ENCODE results near the gene DISC1. TPM values are rescaled to one million over a fixed set of nuclear protein-coding genes. Genes with fewer than 3 reads are reported as not detected.

Gene DISC1
- total RNA-seq, 2 experiments from 2014 or later = 19.8 to 20.0 TPM

- no peak overlapping the region for H3K27ac Mint-ChIP-seq
- TF ChIP-seq CTCF (IDR thresholded peaks at IDR 0.05) = no peak
- Histone ChIP-seq H3K9me3 (ENCODE audit: control insufficient read depth in 1 of 2, insufficient read depth in 1 of 2, low read length in 2 of 2) (peaks cover 8 to 9% of the 10 kb centered on the region in 2 experiments), H3K27me3 (ENCODE audit: control insufficient read depth in 1 of 2, insufficient read depth in 2 of 2, low read length in 2 of 2) (no peaks in the 10 kb centered on the region), H3K4me3 (ENCODE audit: low read length) (no peak overlapping the region), H3K4me1 (ENCODE audit: insufficient read depth, low read length) (no peaks in the 10 kb centered on the region), H3K27ac (ENCODE audit: low read depth in 1 of 2, low read length in 2 of 2) (no peak overlapping the region), H3K36me3 (ENCODE audit: insufficient read depth, low read length) (peaks cover 8% of the 10 kb centered on the region)
- intact Hi-C loops (cut with DNase I, micrococcal nuclease) = loop anchor here (2.0 to 5.0 kb wide), 2 partner anchors 869 to 1485 kb away; no protein-coding TSS in a partner anchor
- no peaks in the 10 kb centered on the region for H3K4me1 Mint-ChIP-seq (ENCODE audit: low read depth)
- H3K4me3 Mint-ChIP-seq = no peak overlapping the region
- H3K27me3 Mint-ChIP-seq = no peaks in the 10 kb centered on the region
- no peak for DNase-seq
- ChIA-PET CTCF (interaction anchor here (0.9 to 1.4 kb wide), 5 partner anchors 11 to 109 kb away, joined by 3 to 6 read pairs (median 4); no protein-coding TSS in a partner anchor), POLR2A (no interaction called here)
- H3K36me3 Mint-ChIP-seq (ENCODE audit: low read depth) = peaks cover 59% of the 10 kb centered on the region
- peaks cover 3% of the 10 kb centered on the region for H3K9me3 Mint-ChIP-seq
- ATAC-seq (ENCODE audit: poor library complexity) = no peak
These were observed 131.2 kb downstream of the DISC1 start for GRCh38 chr1:231757759-231758158.

GRCh38 chr1:231761252-231761651 is 134.7 kb downstream of the DISC1 start:
- ATAC-seq (ENCODE audit: poor library complexity) (no peak), DNase-seq (no peak)
- intact Hi-C loops (cut with DNase I, micrococcal nuclease) = no loop called here
- Histone ChIP-seq H3K4me1 (ENCODE audit: insufficient read depth, low read length) (no peaks in the 10 kb centered on the region), H3K27me3 (ENCODE audit: control insufficient read depth in 1 of 2, insufficient read depth in 2 of 2, low read length in 2 of 2) (no peaks in the 10 kb centered on the region), H3K4me3 (ENCODE audit: low read length) (no peak overlapping the region), H3K27ac (ENCODE audit: low read depth in 1 of 2, low read length in 2 of 2) (no peak overlapping the region), H3K9me3 (ENCODE audit: control insufficient read depth in 1 of 2, insufficient read depth in 1 of 2, low read length in 2 of 2) (no peaks in the 10 kb centered on the region), H3K36me3 (ENCODE audit: insufficient read depth, low read length) (no peaks in the 10 kb centered on the region)
- CTCF ChIA-PET = no interaction called here
- H3K4me1 Mint-ChIP-seq (ENCODE audit: low read depth) = no peaks in the 10 kb centered on the region
- peaks cover 31% of the 10 kb centered on the region for H3K36me3 Mint-ChIP-seq (ENCODE audit: low read depth)
- POLR2A ChIA-PET = no interaction called here
- no peak for TF ChIP-seq CTCF (IDR thresholded peaks at IDR 0.05)
- H3K4me3 Mint-ChIP-seq = no peak overlapping the region
- no peak overlapping the region for H3K27ac Mint-ChIP-seq
- H3K27me3 Mint-ChIP-seq = no peaks in the 10 kb centered on the region
- H3K9me3 Mint-ChIP-seq = no peaks in the 10 kb centered on the region

DNA sequence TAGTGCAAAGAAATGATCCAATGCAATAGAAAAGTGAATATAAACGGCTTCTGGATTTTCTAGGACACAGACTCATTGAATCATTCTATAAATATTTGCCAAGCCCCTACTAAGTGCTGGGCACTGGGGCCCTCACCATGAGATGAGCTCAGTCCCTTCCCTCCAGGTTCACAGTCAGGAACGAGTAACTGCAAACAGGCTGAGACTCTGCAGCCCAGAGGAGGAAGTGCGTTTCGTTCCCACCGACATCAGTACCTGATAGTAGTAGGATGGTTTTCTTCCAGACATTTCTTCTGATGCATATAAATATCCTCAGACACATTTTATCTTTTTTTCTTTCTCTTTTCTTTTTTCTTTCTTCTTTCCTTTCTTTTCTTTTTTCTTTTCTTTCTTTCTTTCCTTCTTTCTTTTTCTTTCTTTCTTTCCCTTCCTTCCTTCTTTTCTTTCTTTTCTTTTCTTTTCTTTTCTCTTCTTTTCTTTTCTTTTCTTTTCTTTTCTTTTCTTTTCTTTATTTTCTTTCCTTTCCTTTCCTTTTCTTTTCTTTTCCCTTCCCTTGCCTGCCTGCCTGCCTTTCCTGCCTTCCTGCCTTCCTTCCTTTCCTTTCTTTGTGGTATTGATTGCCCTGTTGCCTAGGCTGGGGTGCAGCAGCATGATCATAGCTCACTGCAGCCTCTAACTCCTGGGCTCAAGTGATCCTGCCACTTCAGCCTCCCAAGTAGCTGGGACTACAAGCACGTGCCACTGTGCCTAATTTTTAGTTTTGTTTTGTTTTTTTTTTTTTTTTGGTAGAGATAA is 135.4 kb downstream of the DISC1 start:
- ChIA-PET CTCF (no interaction called here), POLR2A (interaction anchor here (0.6 kb wide), 1 partner anchor 259 kb away, joined by 4 read pairs; no protein-coding TSS in a partner anchor)
- ATAC-seq (ENCODE audit: poor library complexity) (no peak), DNase-seq (no peak)
- no peaks in the 10 kb centered on the region for H3K9me3 Mint-ChIP-seq
- Histone ChIP-seq H3K9me3 (ENCODE audit: control insufficient read depth in 1 of 2, insufficient read depth in 1 of 2, low read length in 2 of 2) (no peaks in the 10 kb centered on the region), H3K27ac (ENCODE audit: low read depth in 1 of 2, low read length in 2 of 2) (no peak overlapping the region), H3K4me3 (ENCODE audit: low read length) (no peak overlapping the region), H3K27me3 (ENCODE audit: control insufficient read depth in 1 of 2, insufficient read depth in 2 of 2, low read length in 2 of 2) (no peaks in the 10 kb centered on the region), H3K36me3 (ENCODE audit: insufficient read depth, low read length) (peaks cover 2% of the 10 kb centered on the region), H3K4me1 (ENCODE audit: insufficient read depth, low read length) (no peaks in the 10 kb centered on the region)
- H3K4me3 Mint-ChIP-seq = no peak overlapping the region
- H3K36me3 Mint-ChIP-seq (ENCODE audit: low read depth) = peaks cover 35% of the 10 kb centered on the region
- no peaks in the 10 kb centered on the region for H3K4me1 Mint-ChIP-seq (ENCODE audit: low read depth)
- intact Hi-C loops (cut with DNase I, micrococcal nuclease) = no loop called here
- H3K27me3 Mint-ChIP-seq = no peaks in the 10 kb centered on the region
- TF ChIP-seq CTCF (IDR thresholded peaks at IDR 0.05) = no peak
- H3K27ac Mint-ChIP-seq = no peak overlapping the region

Data from CD4-positive, alpha-beta T cell (primary cell).